GM18909 (cell line): ENCODE results near the gene ADAM17.

Experiments
- ATAC-seq: cut with Tn5 transposase; IDR thresholded peaks from one replicate; pipeline ENCODE4 v1.9.1; 2021; ENCODE audit warnings: mild to moderate bottlenecking; ENCODE audit not compliant: unreplicated experiment, poor library complexity

Gene ADAM17

DNA sequence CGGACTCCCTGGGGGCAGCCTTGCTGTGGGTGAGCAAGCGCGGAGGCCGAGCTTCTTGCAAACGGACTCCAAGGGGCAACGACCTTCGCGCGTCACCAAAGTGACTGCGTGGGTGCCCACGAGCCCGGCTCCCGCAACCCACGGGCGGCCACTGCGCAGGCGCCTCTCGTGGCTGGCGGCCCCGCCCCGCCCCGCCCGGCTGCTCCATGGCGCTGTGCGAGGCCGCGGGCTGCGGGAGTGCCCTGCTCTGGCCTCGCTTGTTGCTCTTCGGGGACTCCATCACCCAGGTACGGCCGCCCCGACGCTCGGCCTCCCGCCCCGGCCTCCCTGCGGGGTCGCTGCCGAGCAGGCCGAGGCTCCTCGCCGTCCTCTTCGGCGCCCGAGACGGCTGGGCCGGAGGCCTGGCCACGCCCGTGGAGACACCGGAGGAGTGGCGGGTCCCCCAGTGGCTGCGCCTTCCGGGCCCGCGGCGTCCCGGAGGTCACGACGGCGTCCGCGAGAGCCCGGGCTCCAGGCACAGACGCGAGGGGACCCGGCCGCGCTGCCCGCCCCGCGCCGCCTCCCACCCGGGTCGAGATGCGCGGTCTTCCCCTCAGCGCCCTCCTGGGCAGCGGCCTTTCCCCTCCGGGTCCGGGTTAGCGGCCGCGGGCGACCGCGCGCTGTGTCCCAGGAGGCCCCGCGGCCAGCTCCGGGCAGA, 81.1 kb downstream of the ADAM17 start, which contains the start of gene IAH1:
Gene IAH1 (plus strand): TSS at position 191 of the 697 bp plus-strand sequence. CDS start 16 bp downstream, at position 207.
- peak; percentile 76 for ATAC-seq

DNA sequence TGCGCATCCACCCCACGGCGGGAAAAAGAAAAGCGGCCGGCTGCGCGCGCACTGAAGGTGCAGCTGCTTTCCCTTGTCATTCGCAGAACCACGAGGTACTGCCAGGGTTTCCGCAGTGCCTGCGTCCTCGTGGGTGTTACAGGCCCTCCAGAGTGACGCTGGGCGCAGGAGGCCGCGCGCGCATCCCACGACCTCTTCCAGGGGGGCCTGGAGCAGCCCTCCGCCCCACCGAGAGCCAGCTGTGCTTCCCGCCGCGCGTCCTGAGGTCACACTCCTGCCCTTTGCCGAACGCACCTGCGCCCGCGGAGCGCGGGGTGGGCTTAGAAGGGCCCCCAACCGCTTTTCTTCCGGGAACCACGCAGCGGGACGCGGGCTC, 81.7 kb downstream of the ADAM17 start:
- ATAC-seq, result peak; percentile 25

DNA sequence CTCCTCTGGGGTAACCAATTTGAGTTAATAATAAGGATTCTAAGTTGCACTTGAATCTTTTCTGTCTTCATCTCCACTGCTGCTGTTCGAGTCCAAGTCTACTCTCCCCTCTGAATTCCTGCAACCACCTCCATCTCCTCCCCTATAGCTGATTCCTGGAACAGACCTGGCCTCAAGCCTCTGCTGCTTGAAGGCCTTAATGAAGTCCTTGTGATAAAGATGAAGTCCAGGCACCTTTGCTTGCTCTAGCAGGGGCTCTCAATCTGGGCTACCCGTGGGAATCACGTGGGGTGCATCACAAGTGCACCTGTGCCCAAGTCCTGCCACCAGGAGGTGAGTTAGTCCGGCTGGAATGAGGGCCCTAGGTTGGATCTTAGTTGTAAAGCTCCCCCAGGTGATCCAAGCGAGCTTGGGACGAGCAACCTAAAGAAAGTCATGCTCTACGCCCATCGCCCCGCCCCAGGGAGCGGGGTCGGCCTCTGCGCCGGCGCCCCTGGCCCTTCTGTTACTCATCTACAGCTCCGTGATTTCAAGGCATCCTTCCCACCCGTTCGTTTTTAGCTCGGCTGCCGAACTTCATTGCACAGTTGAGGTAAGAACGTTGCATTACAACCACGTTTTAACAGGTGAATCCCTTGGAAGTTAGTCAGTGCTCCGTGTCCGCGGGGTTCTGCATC, 82.2 kb downstream of the ADAM17 start:
- ATAC-seq, result no peak

DNA sequence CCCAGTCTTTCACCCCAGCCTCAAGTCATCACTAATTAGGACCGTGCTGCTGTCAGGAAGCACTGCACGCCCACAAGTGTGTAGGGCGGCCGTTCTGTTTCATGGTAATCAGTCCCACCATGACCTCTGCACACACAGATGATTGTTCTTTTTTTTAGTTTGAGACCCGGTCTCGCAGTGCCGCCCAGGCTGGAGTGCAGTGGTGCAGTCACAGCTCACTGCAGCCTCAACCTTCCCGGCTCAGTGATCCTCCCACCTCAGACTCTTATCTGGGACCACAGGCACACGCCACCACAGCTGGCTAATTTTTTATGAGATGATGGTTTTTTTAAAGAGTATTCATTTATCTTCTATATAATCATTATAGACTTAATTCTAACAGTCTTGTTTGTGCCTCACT, 83.1 kb downstream of the ADAM17 start:
- no peak for ATAC-seq

DNA sequence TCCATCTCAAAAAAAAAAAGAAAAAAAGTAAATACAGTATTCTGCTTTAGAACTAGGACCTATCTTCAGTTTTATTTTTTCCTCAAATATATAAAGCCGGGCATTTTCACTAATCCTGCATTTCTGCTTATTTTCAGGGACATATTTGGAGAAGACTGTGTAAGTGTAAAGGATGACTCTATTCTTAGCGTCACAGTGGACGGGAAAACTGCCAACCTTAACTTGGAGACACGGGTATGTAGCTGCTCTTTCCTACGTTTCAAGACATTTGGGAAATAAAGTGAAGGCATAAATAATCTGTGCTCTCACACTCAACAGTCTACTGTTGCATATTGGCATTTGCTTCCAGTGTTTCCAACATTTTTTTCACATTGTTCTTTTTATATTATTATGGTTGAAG, 84.4 kb downstream of the ADAM17 start:
- ATAC-seq, result no peak

- ATAC-seq, result no peak
Measured at GRCh38 chr2:9467687-9468086, 87.9 kb downstream of the ADAM17 start.

DNA sequence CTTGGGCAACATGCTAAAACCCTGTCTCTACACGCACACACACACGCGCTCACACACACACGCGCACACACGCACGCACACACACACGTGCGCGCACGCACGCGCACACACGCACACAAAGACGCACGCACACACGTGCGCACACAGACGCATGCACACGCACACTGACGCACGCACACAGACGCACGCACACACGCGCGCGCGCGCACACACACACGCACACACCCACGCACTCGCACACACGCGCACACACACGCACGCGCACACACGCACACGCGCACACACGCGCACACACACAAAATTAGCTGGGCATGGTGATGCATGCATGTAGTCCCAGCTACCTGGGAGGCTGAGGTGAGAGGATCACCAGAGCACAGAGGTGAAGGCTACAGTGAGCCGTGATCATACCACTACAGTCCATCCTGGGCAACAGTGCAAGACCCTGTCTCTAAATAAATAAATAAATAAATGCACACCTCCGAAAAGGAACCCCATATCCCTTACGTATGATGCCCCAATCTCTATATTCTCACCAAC, 89.4 kb downstream of the ADAM17 start:
- ATAC-seq, result no peak

DNA sequence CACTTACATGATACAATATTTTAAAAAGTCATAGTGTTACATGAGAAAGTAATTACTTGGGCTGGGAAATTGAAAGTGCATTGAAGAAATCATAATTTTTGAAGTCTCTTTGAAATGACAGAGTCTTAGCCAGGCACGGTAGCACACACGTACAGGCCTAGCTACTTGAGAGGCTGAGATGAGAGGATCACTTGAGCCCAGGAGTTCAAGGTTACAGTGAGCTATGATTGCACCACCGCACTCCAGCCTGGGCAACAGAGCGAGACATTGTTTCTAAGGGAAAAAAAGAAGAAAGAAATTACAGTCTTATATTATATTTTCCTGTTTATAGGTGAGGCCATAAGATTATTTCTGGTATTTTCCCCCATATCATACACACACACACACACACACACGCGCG, 90.5 kb downstream of the ADAM17 start:
- no peak for ATAC-seq

DNA sequence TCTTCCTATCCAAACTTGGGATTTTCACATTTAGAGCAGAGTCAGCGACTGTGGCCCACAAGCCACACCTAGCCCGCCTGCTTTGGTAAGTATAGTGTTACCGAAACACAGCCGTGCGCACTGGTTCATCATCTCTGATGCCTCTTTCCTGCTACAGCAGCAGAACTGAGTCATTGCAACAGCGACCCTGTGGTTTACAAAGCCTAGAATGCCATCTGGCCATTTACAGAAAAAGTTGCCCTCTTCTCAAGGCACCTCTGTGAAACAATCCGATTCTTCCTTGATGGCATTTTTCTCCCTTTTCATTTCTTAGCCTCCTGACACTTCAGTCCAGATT, 92.0 kb downstream of the ADAM17 start:
- no peak for ATAC-seq

DNA sequence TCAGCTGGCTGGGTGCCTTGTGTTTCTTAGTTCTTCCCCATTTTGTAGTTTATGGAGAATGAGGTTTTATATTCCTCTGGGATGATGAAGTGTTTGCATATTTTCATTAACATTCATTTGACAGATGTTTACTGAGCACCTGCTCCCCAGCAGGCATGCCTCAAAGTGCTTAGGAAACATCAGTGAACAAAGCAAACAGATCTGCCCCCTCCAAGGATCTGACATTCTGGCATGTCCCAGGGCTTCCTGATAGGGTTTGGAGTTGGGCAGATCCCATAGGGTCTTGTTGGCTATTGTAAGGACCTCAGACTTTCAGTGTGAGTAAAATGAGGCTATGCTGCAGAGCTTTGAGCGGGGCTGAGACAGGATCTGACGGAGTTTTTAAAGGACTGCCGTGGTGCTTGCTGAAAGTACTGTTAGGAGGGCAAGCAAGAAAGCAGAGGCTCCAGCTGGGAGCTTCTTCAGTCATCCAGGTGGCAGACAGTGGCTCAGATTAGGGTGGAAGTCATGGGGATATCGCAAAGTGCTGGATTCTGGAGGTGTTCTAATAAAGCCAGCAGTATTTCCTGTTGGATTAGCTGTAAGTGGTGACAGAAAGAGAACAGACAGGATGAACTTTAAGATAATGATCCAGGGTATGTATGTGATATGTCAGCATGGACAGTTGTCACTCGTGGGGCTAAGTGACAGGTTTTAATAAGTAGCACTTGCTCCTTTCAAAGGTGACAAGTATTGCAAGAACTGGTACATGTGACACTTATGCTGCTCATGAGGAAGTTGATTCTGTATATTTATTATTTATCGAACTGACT, 92.5 kb downstream of the ADAM17 start:
- no peak for ATAC-seq

DNA sequence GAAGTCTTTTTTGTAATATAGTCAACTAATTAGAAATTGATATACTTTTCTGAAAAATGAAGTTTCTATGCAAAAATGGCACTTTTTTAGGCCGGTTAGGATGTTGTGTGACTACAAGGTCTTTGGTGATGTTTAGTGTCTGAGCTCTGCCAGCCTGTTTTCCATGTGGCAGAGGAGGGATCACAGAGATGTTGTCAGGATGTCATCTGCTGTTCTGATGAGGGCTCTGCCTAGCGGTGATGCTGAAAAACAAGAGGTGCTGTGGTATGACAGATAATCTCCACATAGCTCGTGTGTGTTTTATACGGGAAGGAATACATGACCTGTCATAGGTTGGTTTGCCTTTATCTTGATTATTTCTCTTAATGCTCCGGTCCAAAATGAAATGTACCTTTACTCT, 93.3 kb downstream of the ADAM17 start:
- ATAC-seq, result no peak

GRCh38 chr2:9461079-9461478, 94.6 kb downstream of the ADAM17 start:
- no peak for ATAC-seq

DNA sequence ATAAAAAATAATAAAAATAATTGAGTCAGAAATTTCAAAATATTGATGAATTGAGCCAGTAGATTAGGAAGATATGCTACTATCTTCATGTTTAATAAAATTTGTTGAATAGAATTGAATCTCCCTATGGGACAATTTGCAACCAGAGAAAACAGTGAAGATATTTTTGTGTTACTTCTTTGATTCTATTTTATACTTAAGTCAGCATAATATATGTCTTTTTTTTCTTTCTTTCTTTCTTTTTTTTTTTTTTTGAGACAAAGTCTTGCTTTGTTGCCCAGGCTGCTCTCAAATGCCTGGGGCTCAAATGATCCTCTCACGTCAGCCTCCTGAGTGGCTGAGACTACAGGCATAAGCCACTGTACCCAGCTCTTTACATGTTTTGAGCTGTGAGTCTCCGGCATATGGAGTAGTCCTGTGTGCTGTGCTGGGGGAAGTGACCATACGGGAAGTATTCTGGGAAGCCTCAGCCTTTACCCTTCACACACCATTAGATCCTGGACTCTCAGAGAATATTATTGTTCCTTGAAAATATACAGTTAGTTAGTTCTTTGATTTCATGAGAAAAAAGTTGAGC, 95.1 kb downstream of the ADAM17 start:
- ATAC-seq, result no peak

DNA sequence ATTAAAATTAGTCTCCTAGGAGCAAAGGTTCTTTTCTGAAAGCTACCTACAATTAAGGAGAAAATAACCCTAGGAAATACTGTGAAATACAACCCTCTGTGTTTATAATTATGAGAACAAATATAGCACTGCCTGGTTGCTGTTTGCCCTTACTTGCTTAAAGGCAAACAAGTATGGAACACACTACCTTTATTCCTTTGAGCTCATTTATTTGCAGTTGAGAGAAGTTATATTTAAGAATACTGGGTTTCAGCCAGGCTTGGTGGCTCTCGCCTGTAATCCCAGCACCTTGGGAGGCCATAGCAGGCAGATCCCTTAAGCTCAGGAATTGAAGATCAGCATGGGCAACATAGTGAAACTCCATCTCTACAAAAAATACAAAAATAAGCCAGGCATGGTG, 104.4 kb downstream of the ADAM17 start:
- no peak for ATAC-seq

GRCh38 chr2:9445089-9445488, 110.5 kb downstream of the ADAM17 start:
- no peak for ATAC-seq

GRCh38 chr2:9443526-9443925, 112.1 kb downstream of the ADAM17 start:
- no peak for ATAC-seq

DNA sequence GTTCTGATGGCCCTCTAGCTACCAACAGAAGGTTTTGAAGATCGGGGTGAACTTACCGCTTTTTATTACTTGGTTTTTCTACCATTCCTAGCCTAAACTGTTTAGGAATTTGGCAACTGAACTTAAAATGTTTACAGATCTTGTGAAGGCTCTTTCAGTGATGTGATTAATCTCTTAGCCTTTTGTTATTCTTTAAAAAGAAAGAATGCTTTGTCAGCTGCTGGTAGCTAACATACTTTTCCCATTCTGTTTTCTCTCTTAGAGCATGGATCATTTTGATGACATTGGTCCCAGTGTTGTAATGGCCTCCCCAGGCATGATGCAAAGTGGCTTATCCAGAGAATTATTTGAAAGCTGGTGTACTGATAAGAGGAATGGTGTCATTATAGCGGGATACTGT, 114.1 kb downstream of the ADAM17 start:
- no peak for ATAC-seq

GRCh38 chr2:9440058-9440727, 115.4 kb downstream of the ADAM17 start:
- ATAC-seq, result no peak

DNA sequence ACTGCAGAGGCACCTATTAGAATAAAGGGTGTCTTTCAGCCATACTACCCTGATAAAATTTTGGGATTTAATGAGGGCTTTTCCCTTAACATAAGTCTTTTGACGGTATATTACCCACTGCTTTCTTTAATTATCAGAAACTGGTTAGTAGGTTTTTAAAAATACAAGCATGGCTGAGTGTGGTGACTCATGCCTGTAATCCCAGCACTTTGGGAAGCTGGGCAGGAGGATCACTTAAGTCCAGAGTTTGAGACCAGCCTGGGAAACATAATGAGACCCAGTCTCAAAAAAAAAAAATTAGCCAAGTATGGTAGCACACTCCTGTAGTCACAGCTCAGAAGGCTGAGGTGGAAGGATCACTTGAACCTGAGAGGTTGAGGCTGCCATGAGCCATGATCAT, 116.1 kb downstream of the ADAM17 start:
- ATAC-seq, result no peak
